K562 (cell line): ENCODE results near the gene ACP5. TPM values are rescaled to one million over a fixed set of nuclear protein-coding genes. Genes with fewer than 3 reads are reported as not detected.
A peak's percentile ranks its signal among the peaks of the same experiment; 100 is the strongest.

Experiments
- ATAC-seq: fragments of 200-7000 bp; cut with Tn5 transposase; 3 replicates; pipeline ENCODE4 v1.9.1; 2020; ENCODE audit warnings: moderate library complexity
- BruUV-seq: library from RNA; stranded (reverse); fragments of 400-500 nt; replicated peaks from 2 replicates; lab custom pipeline; 2021; lab: Mats Ljungman, UMichigan
- CTCF ChIA-PET: fragments of 300-600 bp; formaldehyde crosslinking; extraction: SDS; loops from one replicate; lab custom pipeline; 2021; ENCODE audit warnings: low intra/inter-chr PET ratio; lab: Yijun Ruan, JAX
- POLR2A ChIA-PET: fragments of 300-600, 350-650 bp; sonication (Branson Sonifier 250); formaldehyde crosslinking; extraction: SDS; loops from one replicate; lab custom pipeline; 2021; ENCODE audit warnings: antibody characterized with exemption, inconsistent platforms; lab: Yijun Ruan, JAX
- DNase-seq, 4 experiments: peaks; one replicate each; pipeline versions ENCODE4 v3.0.0 to v3.0.0-alpha.2; 2011 to 2018; ENCODE audit warnings: low spot score in 3 of 4, mixed read lengths in 3 of 4; ENCODE audit errors: extremely low read depth in 1 of 4
- FAIRE-seq: peaks from 2 replicates; lab custom pipeline; 2011; peaks lifted over from hg19 to GRCh38; lab: Jason Lieb, UNC
- H2AFZ ChIP-seq: 2 replicates; pipeline ENCODE4 v1.6.0; 2011; ENCODE audit warnings: low read depth, low read length, control low read depth, inconsistent platforms
- H3K27ac ChIP-seq: fragments of 200-600 bp; 3 replicates; pipeline ENCODE4 v1.8.0; 2011; ENCODE audit warnings: low read depth, mild to moderate bottlenecking, control low read depth, inconsistent platforms, low read length, moderate library complexity, mixed read lengths; ENCODE audit errors: extremely low read depth
- H3K27me3 ChIP-seq, 2 experiments: fragments of 300-600 bp in 1 of 2; 2 replicates in 1 of 2; 3 replicates in 1 of 2; pipeline versions ENCODE4 v1.6.0 to v1.8.0; 2011; ENCODE audit warnings: inconsistent platforms in 2 of 2, low read length in 2 of 2, mild to moderate bottlenecking in 1 of 2, mixed read lengths in 1 of 2, moderate library complexity in 1 of 2; ENCODE audit not compliant: control insufficient read depth in 2 of 2, insufficient read depth in 2 of 2
- H3K36me3 ChIP-seq: fragments of 300-600 bp; 3 replicates; pipeline ENCODE4 v1.8.0; 2011; ENCODE audit warnings: mild to moderate bottlenecking, low read length, inconsistent platforms; ENCODE audit not compliant: control insufficient read depth, insufficient read depth
- H3K4me1 ChIP-seq, 2 experiments: fragments of 200-600 bp in 1 of 2; replicated peaks in 1 of 2; 2 replicates in 1 of 2; 3 replicates in 1 of 2; pipeline versions ENCODE4 v1.5.1 to v1.8.0; 2011; ENCODE audit warnings: inconsistent platforms in 2 of 2, low read length in 2 of 2, mild to moderate bottlenecking in 1 of 2, mixed read lengths in 1 of 2, moderate library complexity in 1 of 2; ENCODE audit not compliant: control insufficient read depth in 2 of 2, insufficient read depth in 2 of 2
- H3K4me2 ChIP-seq: 2 replicates; pipeline ENCODE4 v1.6.1; 2011; ENCODE audit warnings: low read length, control low read depth, inconsistent platforms, mixed read lengths; ENCODE audit not compliant: insufficient read depth
- H3K4me3 ChIP-seq: fragments of 200-600 bp; sonication (generic), shearing (Covaris generic); 2 replicates; pipeline ENCODE4 v1.5.1; 2016; ENCODE audit warnings: control low read depth, inconsistent platforms
- H3K79me2 ChIP-seq: fragments of 200-600 bp; 3 replicates; pipeline ENCODE4 v1.8.0; 2011; ENCODE audit warnings: low read length, inconsistent platforms; ENCODE audit not compliant: control insufficient read depth, insufficient read depth
- H3K9ac ChIP-seq, 2 experiments: 2 replicates each; pipeline versions ENCODE4 v1.6.0 to v1.6.1; 2011; ENCODE audit warnings: low read depth in 2 of 2, low read length in 2 of 2, control low read depth in 1 of 2, inconsistent platforms in 1 of 2, mild to moderate bottlenecking in 1 of 2, mixed read lengths in 1 of 2; ENCODE audit not compliant: insufficient read depth in 1 of 2
- H3K9me1 ChIP-seq: one replicate; pipeline ENCODE4 v1.6.0; 2011; ENCODE audit warnings: inconsistent platforms, mild to moderate bottlenecking, low read length, moderate library complexity; ENCODE audit not compliant: control insufficient read depth, insufficient read depth
- H3K9me3 ChIP-seq: replicated peaks from 2 replicates; pipeline ENCODE4 v1.5.1; 2011; ENCODE audit warnings: low read depth, low read length, inconsistent platforms; ENCODE audit not compliant: control insufficient read depth, insufficient read depth
- H4K20me1 ChIP-seq: replicated peaks from 2 replicates; pipeline ENCODE4 v1.6.1; 2011; ENCODE audit warnings: low read length, inconsistent platforms, mixed read lengths; ENCODE audit not compliant: control insufficient read depth, insufficient read depth
- CSDE1 ChIP-seq, 2 experiments: fragments of 450-650 bp; IDR thresholded peaks; 2 replicates each; pipeline ENCODE4 v1.6.1; 2016; ENCODE audit warnings: mild to moderate bottlenecking in 1 of 2
- HLTF ChIP-seq: fragments of 450-650 bp; IDR thresholded peaks from 2 replicates; pipeline ENCODE4 v1.6.1; 2016
- SETDB1 ChIP-seq: IDR thresholded peaks from one replicate; pipeline ENCODE4 v1.6.1; 2012; ENCODE audit warnings: low read length, control low read depth, inconsistent platforms
- TRIM24 ChIP-seq, 2 experiments: fragments of 450-650 bp; IDR thresholded peaks; 2 replicates each; pipeline ENCODE4 v1.6.1; 2016
- ZBTB7A ChIP-seq: IDR thresholded peaks from 2 replicates; pipeline ENCODE4 v1.6.1; 2011; ENCODE audit warnings: low read depth, mild to moderate bottlenecking, low read length, moderate library complexity, borderline replicate concordance; ENCODE audit not compliant: control insufficient read depth
- ZBTB8A ChIP-seq: fragments of 450-650 bp; IDR thresholded peaks from 2 replicates; pipeline ENCODE4 v1.6.1; 2018; ENCODE audit warnings: mild to moderate bottlenecking, moderate library complexity; ENCODE audit not compliant: partially characterized antibody
- WGBS: fragments of 100-300 bp; shearing (Covaris generic); methylation state at CpG from one replicate; pipeline ENCODE4 v1.1.6; 2016; ENCODE audit warnings: low coverage, mixed read lengths; ENCODE audit not compliant: insufficient coverage; ENCODE audit errors: missing lambda C conversion rate; 5-methylcytosine and 5-hydroxymethylcytosine counted together
- in situ Hi-C: fragments of 300-500 bp; cut with MboI; formaldehyde crosslinking; loops from 4 replicates; pipeline ENCODE4 v1.15.0; 2018; ENCODE audit warnings: inconsistent platforms, mixed read lengths
- intact Hi-C: fragments of 100-400 bp; cut with micrococcal nuclease; formaldehyde crosslinking; loops from 2 replicates; pipeline ENCODE4 v1.14.2; 2022
- polyA plus RNA-seq, 8 experiments: library from polyadenylated mRNA; depleted of rRNA in 4 of 8; stranded (reverse) in 5 of 8; unstranded in 3 of 8; fragments of >200 nt; fragmentation: Nextera tagmentation in 2 of 8; fragmentation: Illumina TruSeq in 1 of 8; extraction: Ambion mirVana in 2 of 8; extraction: Trizol in 1 of 8; gene quantifications; 2 replicates each; pipeline versions ENCODE4 v1.2.1 to v1.2.3, GENCODE V29; 2011 to 2014; ENCODE audit warnings: inconsistent platforms in 1 of 8, missing spikeins in 1 of 8
- total RNA-seq, 7 experiments: library from RNA; depleted of rRNA in 6 of 7; stranded (reverse); fragments of >200 nt in 6 of 7; fragmentation: Illumina TruSeq in 2 of 7; extraction: Trizol in 2 of 7; gene quantifications; 2 replicates each; pipeline versions ENCODE4 v1.2.1 to v1.2.3, GENCODE V29; 2011 to 2021; ENCODE audit warnings: low replicate concordance in 1 of 7
- TF ChIP-seq, protein P1 (sequence below): IDR thresholded peaks from 2 replicates; pipeline ENCODE4 v1.6.1; 2012; ENCODE audit warnings: low read depth, low read length, improper control_type of control experiment, borderline replicate concordance
- TF ChIP-seq, protein P2 (sequence below), 2 experiments: fragments of 450-650 bp in 1 of 2; sonication (generic) in 1 of 2; formaldehyde crosslinking in 1 of 2; IDR thresholded peaks; 2 replicates each; pipeline versions ENCODE4 v1.7.1 to v1.9.0; 2016 to 2022; ENCODE audit warnings: inconsistent platforms in 1 of 2, mild to moderate bottlenecking in 1 of 2, missing genetic modification reagents in 1 of 2

Gene ACP5
- total and polyA plus RNA-seq, 9 of the 15 experiments (the other 6 are each of a cell fraction or from before 2014, with no cell fraction given) = 0.06 to 1.1 (median 0.31) TPM; not detected in 1

DNA sequence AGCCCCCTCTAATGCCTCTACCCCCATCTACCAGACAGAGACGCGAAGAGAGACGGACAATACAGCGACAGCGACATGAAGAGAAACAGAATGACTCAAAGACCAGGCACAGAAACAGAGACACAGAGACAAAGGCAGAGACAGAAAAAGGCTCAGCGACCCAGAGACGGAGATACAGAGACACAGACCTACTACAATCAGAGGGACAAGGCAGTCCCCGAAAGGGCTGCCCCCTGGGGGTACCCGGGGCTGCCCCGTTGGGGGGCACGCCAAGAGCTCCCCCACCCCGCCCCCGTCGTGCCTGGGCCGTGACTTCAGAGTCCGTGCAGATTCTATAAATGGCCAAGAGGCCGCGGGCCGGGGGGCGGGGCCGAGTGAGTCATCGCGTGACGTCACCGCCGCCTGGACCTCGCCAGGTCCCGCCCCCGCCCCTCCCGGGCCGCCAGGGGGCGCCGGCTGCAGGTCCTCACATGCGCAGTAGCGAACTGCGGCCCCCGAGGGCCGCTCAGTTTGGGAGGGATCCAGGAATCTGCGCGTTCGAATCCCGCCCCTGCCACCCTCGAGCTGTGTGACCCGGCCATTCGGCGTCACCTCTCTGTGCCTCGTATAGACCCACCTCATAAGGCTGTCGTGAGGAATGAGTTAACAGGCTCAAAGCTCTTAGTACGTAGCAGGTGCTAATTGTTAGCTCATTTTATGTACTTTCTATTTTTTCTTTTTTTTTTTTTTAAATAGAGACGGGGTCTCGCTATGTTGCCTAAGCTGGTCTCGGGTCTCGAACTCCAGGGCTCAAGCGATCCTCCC lies 41.5 kb downstream of the ACP5 start:
- ChIA-PET CTCF (interaction anchor here (0.6 kb wide), 2 partner anchors 40 to 153 kb away, joined by 3 read pairs; no protein-coding TSS in a partner anchor), POLR2A (interaction anchor here (0.5 to 1.5 kb wide), 5 partner anchors 13 to 63 kb away, joined by 3 to 6 read pairs (median 3); no protein-coding TSS in a partner anchor)
- Histone ChIP-seq H2AFZ (peak overlapping the region; percentile 94), H3K79me2 (no peaks in the 10 kb centered on the region), H3K9me3 (no peaks in the 10 kb centered on the region), H3K27ac (peak overlapping the region; percentile 84), H3K4me2 (peak overlapping the region; percentile 85), H3K4me1 (peaks cover 35 to 53% of the 10 kb centered on the region in 2 experiments; a peak in 4 of 5 replicates), H3K9ac (peak overlapping the region; percentile 71 to 88), H3K4me3 (peak overlapping the region; percentile 40), H3K9me1 (no peaks in the 10 kb centered on the region), H3K27me3 (no peaks in the 10 kb centered on the region), H3K36me3 (no peaks in the 10 kb centered on the region), H4K20me1 (no peaks in the 10 kb centered on the region)
- FAIRE-seq (peak; percentile 69), ATAC-seq (peak; percentile 77), DNase-seq (peak; percentile 95 to 97 (median 97))
- intact Hi-C loops (loop anchor here (5.0 kb wide), 1 partner anchor 39 kb away; no protein-coding TSS in a partner anchor), in situ Hi-C loops (no loop called here)
- BruUV-seq = no TSS peak
- 3% methylated on average over 47 of the region's 54 CpGs for WGBS
- TF ChIP-seq SETDB1 (no peak), TRIM24 (IDR thresholded peaks at IDR 0.05) (no peak), HLTF (peak; percentile 77; the same call in 1 of the 2 replicates), ZBTB8A (no peak), CSDE1 (IDR thresholded peaks at IDR 0.05) (no peak), ZBTB7A (peak; percentile 88)
- TF ChIP-seq, protein P1, sequence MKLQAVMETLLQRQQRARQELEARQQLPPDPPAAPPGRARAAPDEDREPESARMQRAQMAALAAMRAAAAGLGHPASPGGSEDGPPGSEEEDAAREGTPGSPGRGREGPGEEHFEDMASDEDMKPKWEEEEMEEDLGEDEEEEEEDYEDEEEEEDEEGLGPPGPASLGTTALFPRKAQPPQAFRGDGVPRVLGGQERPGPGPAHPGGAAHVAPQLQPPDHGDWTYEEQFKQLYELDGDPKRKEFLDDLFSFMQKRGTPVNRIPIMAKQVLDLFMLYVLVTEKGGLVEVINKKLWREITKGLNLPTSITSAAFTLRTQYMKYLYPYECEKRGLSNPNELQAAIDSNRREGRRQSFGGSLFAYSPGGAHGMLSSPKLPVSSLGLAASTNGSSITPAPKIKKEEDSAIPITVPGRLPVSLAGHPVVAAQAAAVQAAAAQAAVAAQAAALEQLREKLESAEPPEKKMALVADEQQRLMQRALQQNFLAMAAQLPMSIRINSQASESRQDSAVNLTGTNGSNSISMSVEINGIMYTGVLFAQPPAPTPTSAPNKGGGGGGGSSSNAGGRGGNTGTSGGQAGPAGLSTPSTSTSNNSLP = no peak
- TF ChIP-seq, protein P2, sequence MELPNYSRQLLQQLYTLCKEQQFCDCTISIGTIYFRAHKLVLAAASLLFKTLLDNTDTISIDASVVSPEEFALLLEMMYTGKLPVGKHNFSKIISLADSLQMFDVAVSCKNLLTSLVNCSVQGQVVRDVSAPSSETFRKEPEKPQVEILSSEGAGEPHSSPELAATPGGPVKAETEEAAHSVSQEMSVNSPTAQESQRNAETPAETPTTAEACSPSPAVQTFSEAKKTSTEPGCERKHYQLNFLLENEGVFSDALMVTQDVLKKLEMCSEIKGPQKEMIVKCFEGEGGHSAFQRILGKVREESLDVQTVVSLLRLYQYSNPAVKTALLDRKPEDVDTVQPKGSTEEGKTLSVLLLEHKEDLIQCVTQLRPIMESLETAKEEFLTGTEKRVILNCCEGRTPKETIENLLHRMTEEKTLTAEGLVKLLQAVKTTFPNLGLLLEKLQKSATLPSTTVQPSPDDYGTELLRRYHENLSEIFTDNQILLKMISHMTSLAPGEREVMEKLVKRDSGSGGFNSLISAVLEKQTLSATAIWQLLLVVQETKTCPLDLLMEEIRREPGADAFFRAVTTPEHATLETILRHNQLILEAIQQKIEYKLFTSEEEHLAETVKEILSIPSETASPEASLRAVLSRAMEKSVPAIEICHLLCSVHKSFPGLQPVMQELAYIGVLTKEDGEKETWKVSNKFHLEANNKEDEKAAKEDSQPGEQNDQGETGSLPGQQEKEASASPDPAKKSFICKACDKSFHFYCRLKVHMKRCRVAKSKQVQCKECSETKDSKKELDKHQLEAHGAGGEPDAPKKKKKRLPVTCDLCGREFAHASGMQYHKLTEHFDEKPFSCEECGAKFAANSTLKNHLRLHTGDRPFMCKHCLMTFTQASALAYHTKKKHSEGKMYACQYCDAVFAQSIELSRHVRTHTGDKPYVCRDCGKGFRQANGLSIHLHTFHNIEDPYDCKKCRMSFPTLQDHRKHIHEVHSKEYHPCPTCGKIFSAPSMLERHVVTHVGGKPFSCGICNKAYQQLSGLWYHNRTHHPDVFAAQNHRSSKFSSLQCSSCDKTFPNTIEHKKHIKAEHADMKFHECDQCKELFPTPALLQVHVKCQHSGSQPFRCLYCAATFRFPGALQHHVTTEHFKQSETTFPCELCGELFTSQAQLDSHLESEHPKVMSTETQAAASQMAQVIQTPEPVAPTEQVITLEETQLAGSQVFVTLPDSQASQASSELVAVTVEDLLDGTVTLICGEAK (IDR thresholded peaks at IDR 0.05) = peak; percentile 31
- TF ChIP-seq, protein P2 (CRISPR knock-in tag; IDR thresholded peaks at IDR 0.05) = no peak
